K562 (cell line): ENCODE measurements around the gene SLC6A6. TPM values are rescaled to one million over a fixed set of nuclear protein-coding genes. Genes with fewer than 3 reads are reported as not detected.
A peak's percentile ranks its signal among the peaks of the same experiment; 100 is the strongest.

ENCODE experiments used
- ATF1 ChIP-seq, 2 experiments: fragments of 450-650 bp in 1 of 2; IDR thresholded peaks; 2 replicates each; pipeline ENCODE4 v1.6.1; 2016; ENCODE audit warnings: missing compliant biosample characterization in 1 of 2, missing genetic modification characterization in 1 of 2
- CEBPG ChIP-seq, 3 experiments: fragments of 200-800 bp in 1 of 3; sonication (Bioruptor generic) in 1 of 3; sonication (generic) in 1 of 3; formaldehyde crosslinking in 1 of 3; IDR thresholded peaks in 2 of 3; conservative IDR thresholded peaks in 1 of 3; 2 replicates each; pipeline versions ENCODE4 v1.6.1 to v1.8.0; 2016 to 2022; ENCODE audit warnings: missing compliant biosample characterization in 2 of 3, missing genetic modification characterization in 2 of 3, mild to moderate bottlenecking in 1 of 3, missing genetic modification reagents in 1 of 3
- DACH1 ChIP-seq: fragments of 450-650 bp; IDR thresholded peaks from 2 replicates; pipeline ENCODE4 v1.6.1; 2018; ENCODE audit not compliant: partially characterized antibody
- ETV6 ChIP-seq, 3 experiments: fragments of 150-350 bp in 1 of 3; sonication (generic) in 1 of 3; formaldehyde crosslinking in 1 of 3; IDR thresholded peaks; 2 replicates each; pipeline versions ENCODE4 v1.6.1 to v1.8.0; 2014 to 2022; ENCODE audit warnings: borderline replicate concordance in 2 of 3, low read depth in 2 of 3, antibody characterized with exemption in 1 of 3, low read length in 1 of 3, mild to moderate bottlenecking in 1 of 3, missing genetic modification reagents in 1 of 3
- HES1 ChIP-seq: fragments of 450-650 bp; IDR thresholded peaks from 2 replicates; pipeline ENCODE4 v1.6.1; 2016; ENCODE audit warnings: low read depth, mild to moderate bottlenecking, moderate library complexity
- HINFP ChIP-seq: fragments of 450-650 bp; conservative IDR thresholded peaks from 2 replicates; pipeline ENCODE4 v1.6.1; 2016; ENCODE audit warnings: missing genetic modification characterization, low read depth, mild to moderate bottlenecking, control low read depth, missing compliant biosample characterization
- HOXB6 ChIP-seq: fragments of 250-450 bp; sonication (Bioruptor Pico); IDR thresholded peaks from 2 replicates; pipeline ENCODE4 v1.5.1; 2022; ENCODE audit warnings: mild to moderate bottlenecking, borderline replicate concordance
- KDM2B ChIP-seq: fragments of 250-450 bp; sonication (Bioruptor Pico); IDR thresholded peaks from 2 replicates; pipeline ENCODE4 v1.8.0; 2021; ENCODE audit warnings: mild to moderate bottlenecking, moderate library complexity
- LEF1 ChIP-seq: fragments of 450-650 bp; IDR thresholded peaks from 2 replicates; pipeline ENCODE4 v1.6.1; 2016; ENCODE audit warnings: mild to moderate bottlenecking
- MCM2 ChIP-seq: fragments of 450-650 bp; IDR thresholded peaks from 2 replicates; pipeline ENCODE4 v1.6.1; 2017; ENCODE audit warnings: low read depth, mild to moderate bottlenecking
- NFIC ChIP-seq: fragments of 450-650 bp; IDR thresholded peaks from 2 replicates; pipeline ENCODE4 v1.6.1; 2017; ENCODE audit warnings: mild to moderate bottlenecking, inconsistent platforms
- NR2C1 ChIP-seq, 2 experiments: fragments of 450-650 bp; IDR thresholded peaks; 2 replicates each; pipeline ENCODE4 v1.6.1; 2017; ENCODE audit warnings: mild to moderate bottlenecking in 2 of 2, antibody characterized with exemption in 1 of 2, inconsistent platforms in 1 of 2, missing compliant biosample characterization in 1 of 2, missing genetic modification characterization in 1 of 2
- PHF21A ChIP-seq: fragments of 450-650 bp; IDR thresholded peaks from 2 replicates; pipeline ENCODE4 v1.6.1; 2017; ENCODE audit warnings: low read depth, borderline replicate concordance
- PYGO2 ChIP-seq: fragments of 450-650 bp; IDR thresholded peaks from 2 replicates; pipeline ENCODE4 v1.6.1; 2016; ENCODE audit warnings: mild to moderate bottlenecking, missing genetic modification characterization, moderate library complexity, missing compliant biosample characterization
- RBM39 ChIP-seq: fragments of 200-400 bp; formaldehyde crosslinking; optimal IDR thresholded peaks from 2 replicates; pipeline ENCODE3; 2018; ENCODE audit warnings: low read depth, low read length
- SIX5 ChIP-seq, 2 experiments: IDR thresholded peaks; 2 replicates each; pipeline ENCODE4 v1.6.1; 2011; ENCODE audit warnings: low read length in 2 of 2, borderline replicate concordance in 1 of 2, low read depth in 1 of 2, mild to moderate bottlenecking in 1 of 2, moderate library complexity in 1 of 2; ENCODE audit not compliant: insufficient read depth in 1 of 2
- SMARCE1 ChIP-seq: fragments of 450-650 bp; IDR thresholded peaks from 2 replicates; pipeline ENCODE4 v1.7.1; 2016; ENCODE audit warnings: mild to moderate bottlenecking
- SP1 ChIP-seq: sonication (generic); formaldehyde crosslinking; IDR thresholded peaks from 2 replicates; pipeline ENCODE4 v1.8.1; 2022; ENCODE audit warnings: mild to moderate bottlenecking, missing genetic modification reagents
- THAP7 ChIP-seq: fragments of 250-450 bp; sonication (Bioruptor Pico); IDR thresholded peaks from 2 replicates; pipeline ENCODE4 v1.5.0; 2021
- ZBTB17 ChIP-seq: fragments of 450-650 bp; formaldehyde crosslinking; IDR thresholded peaks from 2 replicates; pipeline ENCODE4 v1.4.0; 2020; ENCODE audit warnings: mild to moderate bottlenecking
- ZFPM2 ChIP-seq: fragments of 250-450 bp; sonication (Bioruptor Pico); IDR thresholded peaks from 2 replicates; pipeline ENCODE4 v1.5.1; 2022; ENCODE audit warnings: mild to moderate bottlenecking
- ZNF146 ChIP-seq: IDR thresholded peaks from one replicate; pipeline ENCODE4 v1.6.1; 2018; ENCODE audit warnings: missing compliant biosample characterization; ENCODE audit not compliant: unreplicated experiment
- ZNF436 ChIP-seq: fragments of 250-450, 450-650 bp; sonication (Bioruptor Pico); formaldehyde crosslinking; IDR thresholded peaks from 2 replicates; pipeline ENCODE4 v1.7.0; 2020; ENCODE audit warnings: mild to moderate bottlenecking
- ZNF79 ChIP-seq: fragments of 250-450 bp; sonication (Bioruptor Pico); IDR thresholded peaks from 2 replicates; pipeline ENCODE4 v1.4.0; 2020; ENCODE audit warnings: low read depth, mild to moderate bottlenecking, moderate library complexity
- polyA plus RNA-seq, 8 experiments: library from polyadenylated mRNA; depleted of rRNA in 4 of 8; stranded (reverse) in 5 of 8; unstranded in 3 of 8; fragments of >200 nt; fragmentation: Nextera tagmentation in 2 of 8; fragmentation: Illumina TruSeq in 1 of 8; extraction: Ambion mirVana in 2 of 8; extraction: Trizol in 1 of 8; gene quantifications; 2 replicates each; pipeline versions ENCODE4 v1.2.1 to v1.2.3, GENCODE V29; 2011 to 2014; ENCODE audit warnings: inconsistent platforms in 1 of 8, missing spikeins in 1 of 8
- total RNA-seq, 7 experiments: library from RNA; depleted of rRNA in 6 of 7; stranded (reverse); fragments of >200 nt in 6 of 7; fragmentation: Illumina TruSeq in 2 of 7; extraction: Trizol in 2 of 7; gene quantifications; 2 replicates each; pipeline versions ENCODE4 v1.2.1 to v1.2.3, GENCODE V29; 2011 to 2021; ENCODE audit warnings: low replicate concordance in 1 of 7

The SLC6A6 gene
- total and polyA plus RNA-seq, 9 of the 15 experiments (the other 6 are each of a cell fraction or from before 2014, with no cell fraction given), result 12.3 to 203 (median 93.2) TPM

GRCh38 chr3:14371573-14372474, 30.6 kb upstream of the SLC6A6 start (continued):
- TF ChIP-seq ZBTB17 (CRISPR knock-in tag) (peak; percentile 6; the same call in 1 of the 2 replicates), ZNF79 (no peak), LEF1 (peak; percentile 86), NR2C1 (IDR thresholded peaks at IDR 0.05) (peak; percentile 53; the same call in 1 of the 2 replicates), NR2C1 (tag; IDR thresholded peaks at IDR 0.05) (peak; percentile 61), ZNF436 (CRISPR knock-in tag) (no peak), ZFPM2 (CRISPR knock-in tag) (no peak), HINFP (tag) (0 out of 2 replicates have a peak, but pooled peaks have one; percentile 5), HES1 (0 out of 2 replicates have a peak, but pooled peaks have one; percentile 31), HOXB6 (no peak), RBM39 (no peak), SIX5 (IDR thresholded peaks at IDR 0.05; ENCODE audit: borderline replicate concordance in 1 of 2, insufficient read depth in 1 of 2, low read depth in 1 of 2, low read length in 2 of 2) (no peak), CEBPG (CRISPR knock-in tag; IDR thresholded peaks at IDR 0.05) (peak; percentile 81), CEBPG (tag; conservative IDR thresholded peaks at IDR 0.05 in 1 of 2, IDR thresholded peaks at IDR 0.05 in 1 of 2) (peak; percentile 75 to 83), MCM2 (no peak), PYGO2 (tag) (no peak), DACH1 (peak; percentile 94), PHF21A (peak; percentile 89; the same call in 1 of the 2 replicates), KDM2B (CRISPR knock-in tag) (no peak), SMARCE1 (peak; percentile 67; the same call in 1 of the 2 replicates), ETV6 (IDR thresholded peaks at IDR 0.05; ENCODE audit: borderline replicate concordance in 1 of 2, low read depth in 2 of 2, low read length in 1 of 2) (no peak), ETV6 (CRISPR knock-in tag; IDR thresholded peaks at IDR 0.05; ENCODE audit: borderline replicate concordance) (no peak), THAP7 (CRISPR knock-in tag) (no peak), ATF1 (CRISPR knock-in tag; IDR thresholded peaks at IDR 0.05) (no peak), ATF1 (tag; IDR thresholded peaks at IDR 0.05) (0 out of 2 replicates have a peak, but pooled peaks have one; percentile 42), SP1 (CRISPR knock-in tag) (no peak; the same call in 1 of the 2 replicates), ZNF146 (no peak), NFIC (peak; percentile 98)
